ENCODE measurements around the gene IL37. TPM values are rescaled to one million over a fixed set of nuclear protein-coding genes. Genes with fewer than 3 reads are reported as not detected.
A peak's percentile ranks its signal among the peaks of the same experiment; 100 is the strongest.

IL37 gene
- total and polyA plus RNA-seq, 2 donors from 2014 or later = not detected

- H3K9me3 ChIP-seq (ENCODE audit: control insufficient read depth in 2 of 3, insufficient read depth in 1 of 3, low read length in 3 of 3) = no peaks in the 10 kb centered on the region
- DNase-seq = no peak
- intact Hi-C loops (cut with DNase I) = no loop called here
- no peak for TF ChIP-seq CTCF (IDR thresholded peaks at IDR 0.05; ENCODE audit: borderline replicate concordance, extremely low read depth, insufficient read depth)
- FAIRE-seq = no peak
- no peaks in the 10 kb centered on the region for H3K36me3 ChIP-seq (ENCODE audit: control insufficient read depth in 2 of 3, insufficient read depth in 3 of 3, low read length in 3 of 3)
- H3K27me3 ChIP-seq (ENCODE audit: control insufficient read depth, insufficient read depth, low read length) = no peaks in the 10 kb centered on the region
- no peak overlapping the region for H3K27ac ChIP-seq (ENCODE audit: low read depth in 2 of 2, low read length in 2 of 2)
- no peak overlapping the region for H3K9ac ChIP-seq (ENCODE audit: low read length in 3 of 3)
- no peak overlapping the region for H3K4me3 ChIP-seq (ENCODE audit: low read length in 3 of 3)
- H3K4me1 ChIP-seq (ENCODE audit: control insufficient read depth in 2 of 3, insufficient read depth in 2 of 3, low read depth in 1 of 3, low read length in 3 of 3) = no peaks in the 10 kb centered on the region
Measured at GRCh38 chr2:112889976-112890375, 21.0 kb upstream of the IL37 start.

- H3K9me3 ChIP-seq (ENCODE audit: control insufficient read depth in 2 of 3, insufficient read depth in 1 of 3, low read length in 3 of 3) = no peaks in the 10 kb centered on the region
- FAIRE-seq (no peak), DNase-seq (peak in 1 of 5 donors; percentile 80)
- H3K4me1 ChIP-seq (ENCODE audit: control insufficient read depth in 2 of 3, insufficient read depth in 2 of 3, low read depth in 1 of 3, low read length in 3 of 3) = no peaks in the 10 kb centered on the region
- H3K36me3 ChIP-seq (ENCODE audit: control insufficient read depth in 2 of 3, insufficient read depth in 3 of 3, low read length in 3 of 3) = no peaks in the 10 kb centered on the region
- H3K9ac ChIP-seq (ENCODE audit: low read length in 3 of 3) = no peak overlapping the region
- intact Hi-C loops (cut with DNase I) = no loop called here
- TF ChIP-seq CTCF (IDR thresholded peaks at IDR 0.05; ENCODE audit: borderline replicate concordance, extremely low read depth, insufficient read depth) = no peak
- H3K27me3 ChIP-seq (ENCODE audit: control insufficient read depth, insufficient read depth, low read length) = no peaks in the 10 kb centered on the region
- no peak overlapping the region for H3K4me3 ChIP-seq (ENCODE audit: low read length in 3 of 3)
- no peak overlapping the region for H3K27ac ChIP-seq (ENCODE audit: low read depth in 2 of 2, low read length in 2 of 2)
Measured at GRCh38 chr2:112891385-112891831, 19.6 kb upstream of the IL37 start.

- FAIRE-seq = no peak
- TF ChIP-seq CTCF (IDR thresholded peaks at IDR 0.05; ENCODE audit: borderline replicate concordance, extremely low read depth, insufficient read depth) = no peak
- Histone ChIP-seq H3K4me3 (ENCODE audit: low read length in 3 of 3) (no peak overlapping the region), H3K9me3 (ENCODE audit: control insufficient read depth in 2 of 3, insufficient read depth in 1 of 3, low read length in 3 of 3) (peaks cover 0 to 1% (median 0%) of the 10 kb centered on the region in 3 donors), H3K27me3 (ENCODE audit: control insufficient read depth, insufficient read depth, low read length) (no peaks in the 10 kb centered on the region), H3K36me3 (ENCODE audit: control insufficient read depth in 2 of 3, insufficient read depth in 3 of 3, low read length in 3 of 3) (no peaks in the 10 kb centered on the region), H3K9ac (ENCODE audit: low read length in 3 of 3) (no peak overlapping the region), H3K27ac (ENCODE audit: low read depth in 2 of 2, low read length in 2 of 2) (no peak overlapping the region), H3K4me1 (ENCODE audit: control insufficient read depth in 2 of 3, insufficient read depth in 2 of 3, low read depth in 1 of 3, low read length in 3 of 3) (no peaks in the 10 kb centered on the region)
- DNase-seq = no peak
- intact Hi-C loops (cut with DNase I) = no loop called here
Measured at GRCh38 chr2:112893752-112894151, 17.2 kb upstream of the IL37 start.
